Measurements from ENCODE around the gene HVCN1.

Gene HVCN1

GRCh38 chr12:110636516-110636915 is 52.4 kb downstream of the HVCN1 start:
- peaks cover 28% of the 10 kb centered on the region for H3K4me1 ChIP-seq (ENCODE audit: insufficient read depth, low read length, poor library complexity, severe bottlenecking)
- H2AFZ ChIP-seq (ENCODE audit: low read length), result no peak overlapping the region
- H3K9me3 ChIP-seq (ENCODE audit: insufficient read depth, low read depth, low read length), result no peaks in the 10 kb centered on the region
- H3K27me3 ChIP-seq (ENCODE audit: insufficient read depth, low read length, poor library complexity, severe bottlenecking), result no peaks in the 10 kb centered on the region
- no peaks in the 10 kb centered on the region for H4K20me1 ChIP-seq (ENCODE audit: insufficient read depth, low read length, poor library complexity, severe bottlenecking)
- no peaks in the 10 kb centered on the region for H3K9me2 ChIP-seq (replicated peaks; ENCODE audit: low read depth, low read length)
- no peak overlapping the region for H3K9ac ChIP-seq (ENCODE audit: low read depth, low read length, poor library complexity, severe bottlenecking)
- no peaks in the 10 kb centered on the region for H3K79me2 ChIP-seq (ENCODE audit: insufficient read depth, low read length)
- H3K4me2 ChIP-seq (ENCODE audit: low read depth, low read length, poor library complexity, severe bottlenecking), result no peak overlapping the region
- no peak overlapping the region for H3K4me3 ChIP-seq (ENCODE audit: low read length, poor library complexity, severe bottlenecking)
- no peaks in the 10 kb centered on the region for H3F3A ChIP-seq (ENCODE audit: low read depth)
- H3K36me3 ChIP-seq (ENCODE audit: insufficient read depth, low read length), result no peaks in the 10 kb centered on the region
- no peak for TF ChIP-seq EZH2phosphoT487 (IDR thresholded peaks at IDR 0.05; ENCODE audit: borderline replicate concordance)
- no peak for TF ChIP-seq CTCF (conservative IDR thresholded peaks at IDR 0.05; ENCODE audit: low read length)

- Histone ChIP-seq H3K27me3 (ENCODE audit: insufficient read depth, low read length, poor library complexity, severe bottlenecking) (no peaks in the 10 kb centered on the region), H3K4me3 (ENCODE audit: low read length, poor library complexity, severe bottlenecking) (no peak overlapping the region), H3K9me3 (ENCODE audit: insufficient read depth, low read depth, low read length) (no peaks in the 10 kb centered on the region), H3K79me2 (ENCODE audit: insufficient read depth, low read length) (no peaks in the 10 kb centered on the region), H3K36me3 (ENCODE audit: insufficient read depth, low read length) (no peaks in the 10 kb centered on the region), H3K9me2 (replicated peaks; ENCODE audit: low read depth, low read length) (no peaks in the 10 kb centered on the region), H3K4me1 (ENCODE audit: insufficient read depth, low read length, poor library complexity, severe bottlenecking) (peaks cover 24% of the 10 kb centered on the region), H3K9ac (ENCODE audit: low read depth, low read length, poor library complexity, severe bottlenecking) (no peak overlapping the region), H3F3A (ENCODE audit: low read depth) (no peaks in the 10 kb centered on the region), H4K20me1 (ENCODE audit: insufficient read depth, low read length, poor library complexity, severe bottlenecking) (no peaks in the 10 kb centered on the region), H3K4me2 (ENCODE audit: low read depth, low read length, poor library complexity, severe bottlenecking) (no peak overlapping the region), H2AFZ (ENCODE audit: low read length) (no peak overlapping the region)
- TF ChIP-seq CTCF (conservative IDR thresholded peaks at IDR 0.05; ENCODE audit: low read length) (no peak), EZH2phosphoT487 (IDR thresholded peaks at IDR 0.05; ENCODE audit: borderline replicate concordance) (no peak)
Measured at GRCh38 chr12:110635055-110635454, 53.9 kb downstream of the HVCN1 start.

GRCh38 chr12:110627500-110628195 is 61.3 kb downstream of the HVCN1 start:
- H4K20me1 ChIP-seq (ENCODE audit: insufficient read depth, low read length, poor library complexity, severe bottlenecking), result no peaks in the 10 kb centered on the region
- no peaks in the 10 kb centered on the region for H3K4me1 ChIP-seq (ENCODE audit: insufficient read depth, low read length, poor library complexity, severe bottlenecking)
- no peak overlapping the region for H2AFZ ChIP-seq (ENCODE audit: low read length)
- no peaks in the 10 kb centered on the region for H3K79me2 ChIP-seq (ENCODE audit: insufficient read depth, low read length)
- no peaks in the 10 kb centered on the region for H3K36me3 ChIP-seq (ENCODE audit: insufficient read depth, low read length)
- TF ChIP-seq CTCF (conservative IDR thresholded peaks at IDR 0.05; ENCODE audit: low read length) (no peak), EZH2phosphoT487 (IDR thresholded peaks at IDR 0.05; ENCODE audit: borderline replicate concordance) (no peak)
- no peak overlapping the region for H3K4me2 ChIP-seq (ENCODE audit: low read depth, low read length, poor library complexity, severe bottlenecking)
- no peaks in the 10 kb centered on the region for H3F3A ChIP-seq (ENCODE audit: low read depth)
- H3K9me3 ChIP-seq (ENCODE audit: insufficient read depth, low read depth, low read length), result no peaks in the 10 kb centered on the region
- no peak overlapping the region for H3K9ac ChIP-seq (ENCODE audit: low read depth, low read length, poor library complexity, severe bottlenecking)
- no peaks in the 10 kb centered on the region for H3K9me2 ChIP-seq (replicated peaks; ENCODE audit: low read depth, low read length)
- H3K27me3 ChIP-seq (ENCODE audit: insufficient read depth, low read length, poor library complexity, severe bottlenecking), result no peaks in the 10 kb centered on the region
- no peak overlapping the region for H3K4me3 ChIP-seq (ENCODE audit: low read length, poor library complexity, severe bottlenecking)
